Neural progenitor cell (in vitro differentiated cells): ENCODE data around the gene PUDP. TPM values are rescaled to one million over a fixed set of nuclear protein-coding genes. Genes with fewer than 3 reads are reported as not detected.

ENCODE experiments used
- DNase-seq: peaks from one replicate; pipeline ENCODE4 v3.0.0-alpha.2; 2016; ENCODE audit warnings: low spot score
- H2AFZ ChIP-seq: fragments of 200-600 bp; sonication (generic); replicated peaks from 2 replicates; pipeline ENCODE4 v1.6.1; 2016; ENCODE audit warnings: antibody characterized with exemption
- H3F3A ChIP-seq: fragments of 200-600 bp; sonication (generic); 2 replicates; pipeline ENCODE4 v1.6.1; 2016; ENCODE audit warnings: antibody characterized with exemption, low read depth
- H3K27ac ChIP-seq: fragments of 200-600 bp; sonication (generic); 2 replicates; pipeline ENCODE4 v1.5.1; 2016; ENCODE audit warnings: mild to moderate bottlenecking
- H3K27me3 ChIP-seq: fragments of 200-600 bp; sonication (generic); 2 replicates; pipeline ENCODE4 v1.6.1; 2016; ENCODE audit warnings: mild to moderate bottlenecking, moderate library complexity
- H3K36me3 ChIP-seq: fragments of 200-600 bp; sonication (generic); 2 replicates; pipeline ENCODE4 v1.5.1; 2016
- H3K4me1 ChIP-seq: fragments of 200-600 bp; sonication (generic); 2 replicates; pipeline ENCODE4 v1.6.1; 2016; ENCODE audit warnings: mixed run types
- H3K4me2 ChIP-seq: fragments of 200-600 bp; sonication (generic); 2 replicates; pipeline ENCODE4 v1.6.1; 2016
- H3K4me3 ChIP-seq: fragments of 200-600 bp; sonication (generic); 2 replicates; pipeline ENCODE4 v1.5.1; 2016
- H3K79me2 ChIP-seq: fragments of 200-600 bp; sonication (generic); 2 replicates; pipeline ENCODE4 v1.6.1; 2016; ENCODE audit warnings: low read depth
- H3K9ac ChIP-seq: fragments of 200-600 bp; sonication (generic); 2 replicates; pipeline ENCODE4 v1.6.1; 2016
- H3K9me3 ChIP-seq: fragments of 200-600 bp; sonication (generic); 2 replicates; pipeline ENCODE4 v1.5.1; 2016; ENCODE audit warnings: low read depth
- H4K20me1 ChIP-seq: fragments of 200-600 bp; sonication (generic); 2 replicates; pipeline ENCODE4 v1.6.1; 2016; ENCODE audit warnings: low read depth
- H3K27ac Mint-ChIP-seq: 3 replicates; pipeline ENCODE4 v1.8.0; 2021; ENCODE audit warnings: mixed read lengths
- H3K27me3 Mint-ChIP-seq: 2 replicates; pipeline ENCODE4 v1.8.0; 2022; ENCODE audit warnings: low read depth, mild to moderate bottlenecking, inconsistent platforms, moderate library complexity, mixed read lengths; ENCODE audit not compliant: insufficient read depth
- H3K36me3 Mint-ChIP-seq: 3 replicates; pipeline ENCODE4 v1.8.0; 2021; ENCODE audit warnings: mixed read lengths
- H3K4me1 Mint-ChIP-seq: 3 replicates; pipeline ENCODE4 v1.8.0; 2021; ENCODE audit warnings: mixed read lengths
- H3K4me3 Mint-ChIP-seq: 3 replicates; pipeline ENCODE4 v1.8.0; 2021; ENCODE audit warnings: mild to moderate bottlenecking, moderate library complexity, mixed read lengths
- H3K9me3 Mint-ChIP-seq: 3 replicates; pipeline ENCODE4 v1.8.0; 2020; ENCODE audit warnings: mixed read lengths
- EZH2 ChIP-seq: fragments of 200-600 bp; sonication (generic); IDR thresholded peaks from 2 replicates; pipeline ENCODE4 v1.6.1; 2017; ENCODE audit warnings: antibody characterized with exemption, mild to moderate bottlenecking, moderate library complexity
- EZH2phosphoT487 ChIP-seq: fragments of 200-600 bp; sonication (generic); IDR thresholded peaks from 2 replicates; pipeline ENCODE4 v1.6.1; 2017; ENCODE audit warnings: antibody characterized with exemption
- total RNA-seq: library from RNA; depleted of rRNA; stranded (reverse); fragments of >200 nt; gene quantifications from 2 replicates; pipeline ENCODE4 v1.2.3, GENCODE V29; 2015; ENCODE audit warnings: low replicate concordance
- TF ChIP-seq, protein P1 (sequence below): fragments of 200-600 bp; sonication (generic); IDR thresholded peaks from 2 replicates; pipeline ENCODE4 v1.5.1; 2017; ENCODE audit warnings: antibody characterized with exemption, mild to moderate bottlenecking

Gene PUDP
- total RNA-seq, 1 donor from 2014 or later: 29.1 TPM

DNA sequence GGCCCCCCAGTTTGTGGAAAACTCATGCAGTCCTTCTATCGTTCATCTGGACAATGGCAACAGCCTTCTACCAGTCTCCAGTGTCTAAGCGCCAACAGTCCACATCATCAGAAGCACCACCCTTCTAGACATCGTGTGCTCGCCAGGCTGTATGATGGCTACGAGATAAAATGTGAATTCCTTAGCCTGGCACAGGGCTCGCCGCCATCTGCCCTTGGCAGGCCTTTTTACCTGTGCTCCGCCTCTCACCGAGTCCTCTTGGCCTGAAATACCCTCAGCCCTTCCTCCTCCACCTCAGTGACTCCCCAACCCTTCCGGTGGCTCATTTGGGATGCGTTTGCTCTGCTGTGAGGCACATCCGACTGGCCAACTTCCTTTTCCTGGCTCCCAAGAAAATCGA lies 16.3 kb downstream of the PUDP start:
- DNase-seq: no peak
- no peaks in the 10 kb centered on the region for H3F3A ChIP-seq
- no peak for TF ChIP-seq EZH2phosphoT487
- TF ChIP-seq, protein P1, sequence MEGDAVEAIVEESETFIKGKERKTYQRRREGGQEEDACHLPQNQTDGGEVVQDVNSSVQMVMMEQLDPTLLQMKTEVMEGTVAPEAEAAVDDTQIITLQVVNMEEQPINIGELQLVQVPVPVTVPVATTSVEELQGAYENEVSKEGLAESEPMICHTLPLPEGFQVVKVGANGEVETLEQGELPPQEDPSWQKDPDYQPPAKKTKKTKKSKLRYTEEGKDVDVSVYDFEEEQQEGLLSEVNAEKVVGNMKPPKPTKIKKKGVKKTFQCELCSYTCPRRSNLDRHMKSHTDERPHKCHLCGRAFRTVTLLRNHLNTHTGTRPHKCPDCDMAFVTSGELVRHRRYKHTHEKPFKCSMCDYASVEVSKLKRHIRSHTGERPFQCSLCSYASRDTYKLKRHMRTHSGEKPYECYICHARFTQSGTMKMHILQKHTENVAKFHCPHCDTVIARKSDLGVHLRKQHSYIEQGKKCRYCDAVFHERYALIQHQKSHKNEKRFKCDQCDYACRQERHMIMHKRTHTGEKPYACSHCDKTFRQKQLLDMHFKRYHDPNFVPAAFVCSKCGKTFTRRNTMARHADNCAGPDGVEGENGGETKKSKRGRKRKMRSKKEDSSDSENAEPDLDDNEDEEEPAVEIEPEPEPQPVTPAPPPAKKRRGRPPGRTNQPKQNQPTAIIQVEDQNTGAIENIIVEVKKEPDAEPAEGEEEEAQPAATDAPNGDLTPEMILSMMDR: no peak
- no peak for TF ChIP-seq EZH2
- H3K4me2 ChIP-seq: no peak overlapping the region
- Mint-ChIP-seq H3K4me1 (peaks cover 22% of the 10 kb centered on the region), H3K9me3 (peaks cover 27% of the 10 kb centered on the region), H3K4me3 (no peak overlapping the region), H3K27ac (no peak overlapping the region), H3K36me3 (peaks cover 38% of the 10 kb centered on the region), H3K27me3 (no peaks in the 10 kb centered on the region)
- H3K79me2 ChIP-seq: peaks cover 7% of the 10 kb centered on the region
- H3K9ac ChIP-seq: no peak overlapping the region
- no peaks in the 10 kb centered on the region for H3K36me3 ChIP-seq
- no peak overlapping the region for H3K4me3 ChIP-seq
- H4K20me1 ChIP-seq: no peaks in the 10 kb centered on the region
- H2AFZ ChIP-seq: no peak overlapping the region
- peaks cover 2% of the 10 kb centered on the region for H3K4me1 ChIP-seq
- no peak overlapping the region for H3K27ac ChIP-seq
- H3K9me3 ChIP-seq: peaks cover 5% of the 10 kb centered on the region
- H3K27me3 ChIP-seq: no peaks in the 10 kb centered on the region

DNA sequence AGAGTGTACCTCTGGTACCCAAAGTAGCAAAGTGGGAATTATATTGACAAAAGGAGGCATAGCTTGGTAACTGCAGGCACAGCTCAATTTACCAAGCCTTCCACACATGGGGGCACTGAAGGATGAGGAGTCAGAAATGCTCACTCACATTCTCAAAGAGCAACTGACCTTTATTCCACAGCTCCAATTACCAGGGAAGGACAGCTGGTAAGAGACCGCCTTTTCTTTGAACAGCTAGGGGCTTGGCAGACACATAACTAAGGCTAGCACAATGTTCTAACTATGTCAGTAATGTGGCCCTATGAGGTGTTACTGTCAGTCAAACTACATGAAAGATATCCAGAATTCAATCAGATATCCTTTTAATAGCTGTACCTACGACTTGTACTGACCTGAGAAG lies 20.9 kb downstream of the PUDP start:
- Mint-ChIP-seq H3K4me3 (no peak overlapping the region), H3K27me3 (no peaks in the 10 kb centered on the region), H3K27ac (no peak overlapping the region), H3K4me1 (peaks cover 2% of the 10 kb centered on the region), H3K36me3 (peaks cover 42% of the 10 kb centered on the region), H3K9me3 (peaks cover 44% of the 10 kb centered on the region)
- no peak for DNase-seq
- Histone ChIP-seq H3K4me1 (peaks cover 2% of the 10 kb centered on the region), H3K36me3 (no peaks in the 10 kb centered on the region), H4K20me1 (no peaks in the 10 kb centered on the region), H3K79me2 (no peaks in the 10 kb centered on the region), H3K4me3 (no peak overlapping the region), H3K27me3 (no peaks in the 10 kb centered on the region), H3F3A (no peaks in the 10 kb centered on the region), H3K4me2 (no peak overlapping the region), H3K9ac (no peak overlapping the region), H2AFZ (no peak overlapping the region), H3K27ac (no peak overlapping the region), H3K9me3 (peaks cover 5% of the 10 kb centered on the region)
- no peak for TF ChIP-seq EZH2phosphoT487
- TF ChIP-seq, protein P1: no peak
- TF ChIP-seq EZH2: no peak

DNA sequence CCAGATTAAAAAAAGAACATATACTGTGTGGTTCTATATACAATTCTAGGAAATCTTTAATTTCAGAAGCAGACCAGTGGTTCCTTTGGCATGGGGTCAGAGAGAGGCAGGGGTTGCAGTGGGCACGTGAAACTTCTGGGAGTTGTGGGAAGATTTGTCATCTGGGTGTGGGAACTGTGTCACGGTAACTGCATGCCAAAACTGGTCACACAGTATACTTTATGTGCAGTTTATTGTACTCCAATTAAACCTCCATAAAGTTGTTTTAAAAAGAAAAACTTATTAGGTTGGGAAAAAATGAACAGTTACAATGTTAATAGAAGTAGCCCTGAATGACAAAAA lies 27.1 kb downstream of the PUDP start:
- no peak overlapping the region for H2AFZ ChIP-seq
- Mint-ChIP-seq H3K27ac (no peak overlapping the region), H3K4me3 (no peak overlapping the region), H3K36me3 (peaks cover 28% of the 10 kb centered on the region), H3K27me3 (no peaks in the 10 kb centered on the region), H3K9me3 (peaks cover 31% of the 10 kb centered on the region), H3K4me1 (peaks cover 10% of the 10 kb centered on the region)
- no peak for TF ChIP-seq EZH2
- TF ChIP-seq, protein P1: no peak
- H3K9ac ChIP-seq: no peak overlapping the region
- DNase-seq: no peak
- no peaks in the 10 kb centered on the region for H3K27me3 ChIP-seq
- H4K20me1 ChIP-seq: no peaks in the 10 kb centered on the region
- H3F3A ChIP-seq: no peaks in the 10 kb centered on the region
- H3K4me2 ChIP-seq: no peak overlapping the region
- H3K4me3 ChIP-seq: no peak overlapping the region
- no peaks in the 10 kb centered on the region for H3K36me3 ChIP-seq
- no peaks in the 10 kb centered on the region for H3K4me1 ChIP-seq
- H3K27ac ChIP-seq: no peak overlapping the region
- no peaks in the 10 kb centered on the region for H3K9me3 ChIP-seq
- no peaks in the 10 kb centered on the region for H3K79me2 ChIP-seq
